Suppressor macrophage treated with lipopolysaccharide for 1 hour (primary cell): ENCODE data around the gene MAN1C1.

Experiments
- DNase-seq, 3 donors: peaks; one replicate each; pipeline ENCODE4 v3.0.0-alpha.2; 2020 to 2022

MAN1C1 gene

GRCh38 chr1:25821630-25822091 is 205.1 kb downstream of the MAN1C1 start:
- DNase-seq = no peak

GRCh38 chr1:25825605-25826004 is 209.0 kb downstream of the MAN1C1 start:
- DNase-seq = no peak

GRCh38 chr1:25826571-25826970 is 210.0 kb downstream of the MAN1C1 start:
- no peak for DNase-seq

GRCh38 chr1:25828491-25828890 is 211.9 kb downstream of the MAN1C1 start:
- DNase-seq = no peak

- no peak for DNase-seq
Measured at GRCh38 chr1:25829046-25829445, 212.5 kb downstream of the MAN1C1 start.

GRCh38 chr1:25831569-25832196 is 215.1 kb downstream of the MAN1C1 start:
- no peak for DNase-seq

GRCh38 chr1:25832336-25833037 is 215.9 kb downstream of the MAN1C1 start:
- DNase-seq = no peak

- DNase-seq = no peak
Measured at GRCh38 chr1:25833158-25833557, 216.6 kb downstream of the MAN1C1 start.
